Upper lobe of left lung (tissue), 6 donors: Measurements from ENCODE around the gene CA10. TPM values are rescaled to one million over a fixed set of nuclear protein-coding genes. Genes with fewer than 3 reads are reported as not detected.
A peak's percentile ranks its signal among the peaks of the same experiment; 100 is the strongest.

Experiments used
- ATAC-seq, 2 donors: fragments of 200-7000 bp; cut with Tn5 transposase; one replicate each; pipeline ENCODE4 v1.9.1; 2022; ENCODE audit warnings: mild to moderate bottlenecking in 2 of 2, moderate library complexity in 2 of 2; ENCODE audit not compliant: low FRiP score in 2 of 2
- DNase-seq, 2 donors: peaks; one replicate each; pipeline ENCODE4 v3.0.0-alpha.2; 2019 to 2020
- H3K27ac ChIP-seq, 4 donors: fragments of 200-600 bp; sonication (generic); one replicate each; pipeline ENCODE4 v1.5.1; 2016 to 2019
- H3K27me3 ChIP-seq, 4 donors: fragments of 200-600 bp; sonication (generic); one replicate each; pipeline ENCODE4 v1.5.1; 2017 to 2019
- H3K36me3 ChIP-seq, 4 donors: fragments of 200-600 bp; sonication (generic); one replicate each; pipeline ENCODE4 v1.5.1; 2016 to 2019
- H3K4me1 ChIP-seq, 4 donors: fragments of 200-600 bp; sonication (generic); one replicate each; pipeline ENCODE4 v1.5.1; 2018 to 2019
- H3K4me3 ChIP-seq, 4 donors: fragments of 200-600 bp; sonication (generic); one replicate each; pipeline ENCODE4 v1.5.1; 2017 to 2019; ENCODE audit warnings: mild to moderate bottlenecking in 2 of 4, moderate library complexity in 1 of 4
- H3K9me3 ChIP-seq, 4 donors: fragments of 200-600 bp; sonication (generic); one replicate each; pipeline ENCODE4 v1.5.1; 2018 to 2019
- CTCF ChIP-seq, 6 experiments: fragments of 450-650 bp in 4 of 6; fragments of 200-600 bp in 2 of 6; sonication (generic) in 2 of 6; IDR thresholded peaks; one replicate each; pipeline ENCODE4 v1.5.1; 2016 to 2019; ENCODE audit warnings: antibody characterized with exemption in 6 of 6
- EP300 ChIP-seq, 4 donors: sonication (generic); formaldehyde crosslinking; IDR thresholded peaks; one replicate each; pipeline ENCODE4 v1.5.1; 2017; ENCODE audit warnings: antibody characterized with exemption in 4 of 4, control low read depth in 2 of 4
- POLR2A ChIP-seq, 4 donors: fragments of 450-650 bp; IDR thresholded peaks; one replicate each; pipeline ENCODE4 v1.5.1; 2016 to 2017; ENCODE audit warnings: antibody characterized with exemption in 4 of 4, mild to moderate bottlenecking in 2 of 4
- POLR2AphosphoS5 ChIP-seq, 2 donors: sonication (generic); formaldehyde crosslinking; IDR thresholded peaks; one replicate each; pipeline ENCODE4 v1.5.1; 2017; ENCODE audit warnings: antibody characterized with exemption in 2 of 2
- WGBS, 2 donors: methylation state at CpG; one replicate each; pipeline ENCODE4 v1.1.5; 2017 to 2018; 5-methylcytosine and 5-hydroxymethylcytosine counted together
- total RNA-seq, 6 donors: library from RNA; depleted of rRNA in 4 of 6; stranded (reverse); fragments of >200 nt in 4 of 6; gene quantifications; one replicate each; pipeline versions ENCODE4 v1.1.0 to v1.2.1, GENCODE V29; 2016 to 2021
- donor health status: DM: no; HTN: no; CAD: no; lungs with moderate emphysema.
- donor health status: DM: no; HTN: yes; CAD: no; lungs with severe emphysema.

Gene CA10
- total RNA-seq, 6 donors from 2014 or later = 0.10 TPM; not detected in 5

GRCh38 chr17:51643702-51644490 lies 514.6 kb downstream of the CA10 start:
- TF ChIP-seq CTCF (IDR thresholded peaks at IDR 0.05) = no peak
- no peak for TF ChIP-seq POLR2AphosphoS5 (IDR thresholded peaks at IDR 0.05)
- TF ChIP-seq EP300 (IDR thresholded peaks at IDR 0.05) = no peak
- no peak for TF ChIP-seq POLR2A (IDR thresholded peaks at IDR 0.05)
- H3K36me3 ChIP-seq = no peaks in the 10 kb centered on the region
- H3K9me3 ChIP-seq = no peaks in the 10 kb centered on the region
- no peak overlapping the region for H3K4me3 ChIP-seq
- ATAC-seq (no peak), DNase-seq (no peak)
- no peaks in the 10 kb centered on the region for H3K4me1 ChIP-seq
- H3K27ac ChIP-seq = no peak overlapping the region
- H3K27me3 ChIP-seq = no peaks in the 10 kb centered on the region
- 78 to 81% methylated on average over 10 of the region's 10 CpGs for WGBS, 2 donors

DNA sequence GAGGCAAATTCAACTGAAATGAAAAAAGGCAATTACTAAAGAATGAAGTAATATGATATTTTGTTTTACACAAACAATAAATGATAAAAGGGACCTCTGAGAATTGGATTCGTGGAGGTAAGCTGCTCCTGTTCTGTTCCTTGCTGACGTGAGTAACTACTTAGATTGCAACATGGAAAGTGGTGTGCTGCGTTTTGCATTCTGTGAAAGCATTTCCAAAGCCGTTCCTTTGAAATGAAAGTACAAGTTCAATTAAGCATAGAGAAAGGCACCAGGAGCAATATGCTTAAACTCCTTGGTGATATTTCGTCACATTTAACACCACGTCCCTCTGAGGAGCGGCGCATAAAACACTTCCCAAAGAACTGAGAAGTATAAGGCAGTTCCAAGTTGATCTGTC lies 516.5 kb downstream of the CA10 start:
- Histone ChIP-seq H3K4me1 (no peaks in the 10 kb centered on the region), H3K4me3 (no peak overlapping the region), H3K27ac (no peak overlapping the region), H3K27me3 (no peaks in the 10 kb centered on the region), H3K36me3 (no peaks in the 10 kb centered on the region), H3K9me3 (no peaks in the 10 kb centered on the region)
- 71 to 73% methylated on average over 8 of the region's 8 CpGs for WGBS, 2 donors
- no peak for ATAC-seq
- TF ChIP-seq CTCF (IDR thresholded peaks at IDR 0.05) (no peak), POLR2AphosphoS5 (IDR thresholded peaks at IDR 0.05) (no peak), EP300 (IDR thresholded peaks at IDR 0.05) (no peak), POLR2A (IDR thresholded peaks at IDR 0.05) (no peak)
- no peak for DNase-seq

DNA sequence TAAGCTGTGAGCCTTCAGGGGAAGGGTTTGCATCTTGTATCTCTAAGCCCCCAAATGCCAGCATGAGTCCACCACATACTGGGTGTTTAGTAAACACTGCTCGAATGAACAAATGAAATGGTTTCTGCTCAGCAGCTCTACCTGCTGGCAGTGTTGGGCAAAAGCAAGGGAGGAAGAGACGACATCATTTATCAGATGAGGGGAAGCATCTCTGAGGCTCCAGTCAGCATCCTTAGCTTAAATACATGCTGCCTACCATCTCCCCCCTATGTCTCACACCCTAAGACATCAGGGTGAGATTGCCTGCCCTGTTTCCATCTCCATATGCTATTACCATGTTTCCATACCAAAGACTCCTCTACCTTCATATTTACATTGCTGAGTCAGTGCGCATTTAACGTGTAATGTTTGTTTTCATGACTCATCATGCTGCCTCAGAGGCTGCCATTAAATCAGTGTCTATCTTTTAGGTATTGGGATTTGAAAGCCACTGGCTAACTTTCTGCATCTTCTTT lies 518.3 kb downstream of the CA10 start:
- 36 to 44% methylated on average over 4 of the region's 4 CpGs for WGBS, 2 donors
- ATAC-seq (no peak), DNase-seq (no peak)
- H3K9me3 ChIP-seq = no peaks in the 10 kb centered on the region
- no peak overlapping the region for H3K4me3 ChIP-seq
- H3K4me1 ChIP-seq = no peaks in the 10 kb centered on the region
- no peaks in the 10 kb centered on the region for H3K27me3 ChIP-seq
- H3K36me3 ChIP-seq = no peaks in the 10 kb centered on the region
- no peak overlapping the region for H3K27ac ChIP-seq
- TF ChIP-seq POLR2A (IDR thresholded peaks at IDR 0.05) (no peak), CTCF (IDR thresholded peaks at IDR 0.05) (peak in 1 of 6 experiments; percentile 10), EP300 (IDR thresholded peaks at IDR 0.05) (no peak)

DNA sequence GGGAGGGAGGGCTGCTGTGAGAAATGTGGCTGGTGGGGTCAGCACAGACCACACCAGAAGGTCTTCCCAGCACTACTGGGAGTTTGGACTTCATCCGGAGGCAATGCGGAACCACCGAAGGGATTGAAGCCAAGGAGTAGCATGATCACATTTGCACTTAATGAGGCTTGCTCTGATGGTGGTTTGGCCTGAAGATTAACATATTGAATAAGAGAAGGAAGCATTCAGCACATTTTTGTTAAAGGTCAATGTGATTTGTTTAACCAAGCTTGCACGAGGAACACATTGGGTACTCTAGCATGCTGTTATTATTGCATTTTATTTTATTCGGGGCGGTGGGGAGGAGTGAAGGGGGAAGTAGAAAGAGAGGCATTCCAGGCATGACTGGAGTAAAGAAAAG lies 519.5 kb downstream of the CA10 start:
- Histone ChIP-seq H3K36me3 (no peaks in the 10 kb centered on the region), H3K4me1 (no peaks in the 10 kb centered on the region), H3K27me3 (no peaks in the 10 kb centered on the region), H3K9me3 (no peaks in the 10 kb centered on the region), H3K4me3 (no peak overlapping the region), H3K27ac (no peak overlapping the region)
- 61 to 73% methylated on average over 6 of the region's 6 CpGs for WGBS, 2 donors
- no peak for TF ChIP-seq POLR2AphosphoS5 (IDR thresholded peaks at IDR 0.05)
- no peak for TF ChIP-seq CTCF (IDR thresholded peaks at IDR 0.05)
- TF ChIP-seq EP300 (IDR thresholded peaks at IDR 0.05) = no peak
- TF ChIP-seq POLR2A (IDR thresholded peaks at IDR 0.05) = no peak
- no peak for ATAC-seq
- DNase-seq = no peak

DNA sequence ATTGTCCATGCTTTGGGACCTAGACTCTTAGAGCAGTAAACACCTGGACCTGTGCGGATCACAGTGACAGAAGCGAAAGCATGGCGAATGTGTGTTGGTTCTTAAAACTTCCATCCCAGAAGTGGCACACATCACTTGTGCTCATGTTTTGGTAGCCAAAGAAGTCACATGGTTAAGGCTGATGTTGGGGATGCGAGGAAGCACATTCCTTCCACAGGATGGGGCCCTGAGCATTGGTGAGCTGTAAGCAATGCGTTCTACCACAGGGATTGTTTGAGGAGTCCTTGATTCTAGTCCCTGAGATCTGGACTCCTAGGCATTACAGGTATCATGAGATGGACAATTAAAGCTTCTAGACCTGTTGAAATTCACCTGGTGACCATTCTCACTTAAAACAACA lies 522.2 kb downstream of the CA10 start:
- WGBS, 2 donors = 72 to 92% methylated on average over 5 of the region's 5 CpGs
- H3K9me3 ChIP-seq = no peaks in the 10 kb centered on the region
- no peaks in the 10 kb centered on the region for H3K4me1 ChIP-seq
- TF ChIP-seq CTCF (IDR thresholded peaks at IDR 0.05) = no peak
- no peak for TF ChIP-seq POLR2AphosphoS5 (IDR thresholded peaks at IDR 0.05)
- no peak for TF ChIP-seq EP300 (IDR thresholded peaks at IDR 0.05)
- TF ChIP-seq POLR2A (IDR thresholded peaks at IDR 0.05) = no peak
- DNase-seq = no peak
- no peaks in the 10 kb centered on the region for H3K27me3 ChIP-seq
- H3K27ac ChIP-seq = no peak overlapping the region
- H3K36me3 ChIP-seq = no peaks in the 10 kb centered on the region
- H3K4me3 ChIP-seq = no peak overlapping the region
- ATAC-seq = no peak
